H1 (cell line): ENCODE measurements around the gene MGST3. TPM values are rescaled to one million over a fixed set of nuclear protein-coding genes. Genes with fewer than 3 reads are reported as not detected.

ENCODE experiments used
- CTCF ChIA-PET: fragments of 300-600 bp; sonication (Branson Sonifier 250); formaldehyde crosslinking; loops from one replicate; lab custom pipeline; 2021; ENCODE audit not compliant: partially characterized antibody; lab: Charles Lee
- POLR2A ChIA-PET: fragments of 300-600 bp; sonication (Branson Sonifier 250); formaldehyde crosslinking; loops from one replicate; lab custom pipeline; 2021; ENCODE audit warnings: inconsistent platforms; ENCODE audit not compliant: partially characterized antibody; lab: Charles Lee
- DNase-seq, 2 experiments: peaks; one replicate each; pipeline versions ENCODE4 v3.0.0 to v3.0.0-alpha.2; 2010 to 2022; ENCODE audit warnings: low spot score in 2 of 2, low read depth in 1 of 2, mixed read lengths in 1 of 2
- FAIRE-seq: peaks from 2 replicates; lab custom pipeline; 2011; peaks lifted over from hg19 to GRCh38; lab: Jason Lieb, UNC
- H2AFZ ChIP-seq: 2 replicates; pipeline ENCODE4 v1.8.1; 2012; ENCODE audit warnings: low read length, inconsistent platforms
- H2AK5ac ChIP-seq: 2 replicates; pipeline ENCODE4 v1.6.1; 2013; ENCODE audit warnings: low read depth, low read length
- H2BK120ac ChIP-seq: replicated peaks from 2 replicates; pipeline ENCODE3; 2013; ENCODE audit warnings: low read depth, low read length, inconsistent platforms
- H2BK12ac ChIP-seq: 2 replicates; pipeline ENCODE4 v1.6.1; 2013; ENCODE audit warnings: low read depth, low read length
- H2BK15ac ChIP-seq: 2 replicates; pipeline ENCODE4 v1.6.1; 2013; ENCODE audit warnings: low read length
- H2BK20ac ChIP-seq: 2 replicates; pipeline ENCODE4 v1.6.1; 2013; ENCODE audit warnings: low read length
- H2BK5ac ChIP-seq: 2 replicates; pipeline ENCODE4 v1.6.1; 2013; ENCODE audit warnings: low read depth, low read length
- H3K14ac ChIP-seq: 2 replicates; pipeline ENCODE4 v1.6.1; 2013; ENCODE audit warnings: inconsistent platforms; ENCODE audit not compliant: insufficient read length
- H3K18ac ChIP-seq: 2 replicates; pipeline ENCODE4 v1.6.1; 2013; ENCODE audit warnings: low read length; ENCODE audit errors: extremely low read depth
- H3K23ac ChIP-seq: 2 replicates; pipeline ENCODE4 v1.6.1; 2013; ENCODE audit warnings: inconsistent platforms; ENCODE audit not compliant: insufficient read length
- H3K23me2 ChIP-seq: 2 replicates; pipeline ENCODE4 v1.6.1; 2013; ENCODE audit warnings: low read depth, low read length
- H3K27ac ChIP-seq: 2 replicates; pipeline ENCODE4 v1.6.1; 2011; ENCODE audit warnings: low read depth, low read length, inconsistent platforms
- H3K27me3 ChIP-seq, 4 experiments: replicated peaks in 1 of 4; 1 replicate in 1 of 4; 2 replicates in 3 of 4; pipeline versions ENCODE4 v1.6.1 to v1.8.1; 2011 to 2013; ENCODE audit warnings: low read length in 3 of 4, mild to moderate bottlenecking in 3 of 4, inconsistent platforms in 2 of 4, mixed read lengths in 2 of 4, moderate library complexity in 1 of 4; ENCODE audit not compliant: control insufficient read depth in 3 of 4, insufficient read depth in 3 of 4; ENCODE audit errors: extremely low read depth in 1 of 4
- H3K36me3 ChIP-seq, 4 experiments: 2 replicates each; pipeline versions ENCODE4 v1.6.1 to v1.8.1; 2011 to 2013; ENCODE audit warnings: mild to moderate bottlenecking in 4 of 4, low read length in 3 of 4, moderate library complexity in 2 of 4, control low read depth in 1 of 4, inconsistent platforms in 1 of 4; ENCODE audit not compliant: insufficient read depth in 4 of 4, control insufficient read depth in 2 of 4
- H3K4ac ChIP-seq: replicated peaks from 2 replicates; pipeline ENCODE3; 2013; ENCODE audit warnings: low read length, low read depth, mixed read lengths, inconsistent platforms; ENCODE audit not compliant: insufficient read length
- H3K4me1 ChIP-seq, 4 experiments: replicated peaks in 1 of 4; 1 replicate in 1 of 4; 2 replicates in 3 of 4; pipeline versions ENCODE4 v1.6.1 to v1.8.1; 2011 to 2013; ENCODE audit warnings: low read length in 3 of 4, inconsistent platforms in 2 of 4, mixed read lengths in 1 of 4; ENCODE audit not compliant: insufficient read depth in 4 of 4, control insufficient read depth in 3 of 4
- H3K4me2 ChIP-seq, 2 experiments: 2 replicates each; pipeline versions ENCODE4 v1.6.1 to v1.8.1; 2011 to 2013; ENCODE audit warnings: low read depth in 2 of 2, low read length in 2 of 2, control low read depth in 1 of 2, inconsistent platforms in 1 of 2, mild to moderate bottlenecking in 1 of 2; ENCODE audit not compliant: insufficient read depth in 1 of 2
- H3K4me3 ChIP-seq, 4 experiments: fragments of 200-600, 300-600 bp in 1 of 4; sonication (generic), shearing (Covaris generic), sonication (Bioruptor Twin) in 1 of 4; 2 replicates each; pipeline versions ENCODE4 v1.5.1 to v1.8.1; 2011 to 2016; ENCODE audit warnings: low read length in 4 of 4, low read depth in 3 of 4, control low read depth in 2 of 4, inconsistent platforms in 2 of 4, mild to moderate bottlenecking in 2 of 4, mixed read lengths in 1 of 4, moderate library complexity in 1 of 4; ENCODE audit not compliant: insufficient read depth in 2 of 4; ENCODE audit errors: extremely low read depth in 1 of 4
- H3K56ac ChIP-seq: replicated peaks from 2 replicates; pipeline ENCODE3; 2013; ENCODE audit warnings: low read depth, mild to moderate bottlenecking, mixed read lengths, low read length, inconsistent platforms; ENCODE audit not compliant: insufficient read length
- H3K79me1 ChIP-seq: 2 replicates; pipeline ENCODE4 v1.6.1; 2013; ENCODE audit warnings: low read depth, low read length, control low read depth
- H3K79me2 ChIP-seq, 2 experiments: 2 replicates each; pipeline versions ENCODE4 v1.6.1 to v1.8.1; 2012 to 2013; ENCODE audit warnings: low read length in 2 of 2, mild to moderate bottlenecking in 2 of 2, inconsistent platforms in 1 of 2; ENCODE audit not compliant: insufficient read depth in 2 of 2, control insufficient read depth in 1 of 2
- H3K9ac ChIP-seq, 4 experiments: replicated peaks in 1 of 4; 1 replicate in 1 of 4; 2 replicates in 3 of 4; pipeline versions ENCODE4 v1.6.1 to v1.8.1; 2011 to 2013; ENCODE audit warnings: low read depth in 3 of 4, low read length in 3 of 4, control low read depth in 2 of 4, mild to moderate bottlenecking in 2 of 4, moderate library complexity in 2 of 4, inconsistent platforms in 1 of 4; ENCODE audit errors: extremely low read depth in 1 of 4
- H3K9me3 ChIP-seq, 2 experiments: 2 replicates each; pipeline versions ENCODE4 v1.6.1 to v1.8.1; 2012 to 2013; ENCODE audit warnings: mild to moderate bottlenecking in 2 of 2, moderate library complexity in 2 of 2, control low read depth in 1 of 2, inconsistent platforms in 1 of 2, low read depth in 1 of 2, low read length in 1 of 2, mixed read lengths in 1 of 2; ENCODE audit not compliant: insufficient read depth in 2 of 2
- H4K20me1 ChIP-seq, 2 experiments: replicated peaks in 1 of 2; 2 replicates each; pipeline versions ENCODE3 to v1.8.1; 2011 to 2013; ENCODE audit warnings: inconsistent platforms in 2 of 2, low read length in 2 of 2, mild to moderate bottlenecking in 1 of 2; ENCODE audit not compliant: insufficient read depth in 2 of 2, control insufficient read depth in 1 of 2
- H4K5ac ChIP-seq: 2 replicates; pipeline ENCODE4 v1.6.1; 2013; ENCODE audit warnings: low read length, low read depth, mixed read lengths, inconsistent platforms; ENCODE audit not compliant: insufficient read length
- H4K8ac ChIP-seq: 2 replicates; pipeline ENCODE4 v1.8.0; 2013; ENCODE audit warnings: mild to moderate bottlenecking, moderate library complexity, low read length, inconsistent platforms; ENCODE audit not compliant: insufficient read depth; ENCODE audit errors: extremely low read depth
- H4K91ac ChIP-seq: replicated peaks from 2 replicates; pipeline ENCODE3; 2013; ENCODE audit warnings: low read length, mixed read lengths, inconsistent platforms; ENCODE audit not compliant: insufficient read length
- ASH2L ChIP-seq: fragments of 200-600, 300-600 bp; sonication (generic); IDR thresholded peaks from one replicate; pipeline ENCODE4 v1.7.1; 2017; ENCODE audit warnings: low read length
- EZH2 ChIP-seq: fragments of 200-600 bp; sonication (generic); IDR thresholded peaks from 2 replicates; pipeline ENCODE4 v1.7.1; 2012; ENCODE audit warnings: low read depth, mild to moderate bottlenecking, moderate library complexity, low read length, inconsistent platforms; ENCODE audit not compliant: severe bottlenecking
- GTF2F1 ChIP-seq: IDR thresholded peaks from 2 replicates; pipeline ENCODE4 v1.6.1; 2012; ENCODE audit warnings: low read depth, low read length, improper control_type of control experiment, borderline replicate concordance
- NANOG ChIP-seq: IDR thresholded peaks from 2 replicates; pipeline ENCODE4 v1.6.1; 2011; ENCODE audit warnings: low read length, low read depth, mild to moderate bottlenecking, inconsistent platforms; ENCODE audit not compliant: insufficient read depth, poor library complexity, severe bottlenecking
- NRF1 ChIP-seq: IDR thresholded peaks from 2 replicates; pipeline ENCODE4 v1.6.1; 2011; ENCODE audit warnings: mild to moderate bottlenecking, low read depth, low read length, improper control_type of control experiment
- RNF2 ChIP-seq: fragments of 200-900, 300-1000 bp; sonication (generic); IDR thresholded peaks from 2 replicates; pipeline ENCODE4 v1.7.1; 2016; ENCODE audit warnings: borderline replicate concordance, low read depth, mild to moderate bottlenecking, antibody characterized with exemption, low read length; ENCODE audit not compliant: poor library complexity, severe bottlenecking; ENCODE audit errors: missing control alignments
- SP4 ChIP-seq: IDR thresholded peaks from 2 replicates; pipeline ENCODE4 v1.6.1; 2012; ENCODE audit warnings: low read length, inconsistent platforms
- WGBS, 2 experiments: shearing (Covaris generic) in 1 of 2; methylation state at CpG; one replicate each; pipeline versions ENCODE4 v1.1.6 to v1.1.7; 2013 to 2015; ENCODE audit warnings: low lambda C conversion rate in 2 of 2, mixed read lengths in 2 of 2, inconsistent platforms in 1 of 2, low coverage in 1 of 2, missing lambda C conversion rate in 1 of 2; ENCODE audit not compliant: insufficient replicate concordance in 2 of 2, insufficient coverage in 1 of 2, insufficient read length in 1 of 2; ENCODE audit errors: extremely low coverage in 1 of 2, missing lambda C conversion rate in 1 of 2; 5-methylcytosine and 5-hydroxymethylcytosine counted together
- polyA plus RNA-seq, 7 experiments: library from polyadenylated mRNA; depleted of rRNA in 3 of 7; stranded (reverse) in 5 of 7; unstranded in 2 of 7; fragments of >200 nt in 5 of 7; fragments of 200-250 nt in 2 of 7; gene quantifications; 1 replicate in 5 of 7; 2 replicates in 1 of 7; 4 replicates in 1 of 7; pipeline versions ENCODE4 v1.2.1 to v1.2.3, GENCODE V29; 2011 to 2013; ENCODE audit warnings: missing spikeins in 2 of 7, mixed read lengths in 2 of 7
- total RNA-seq: library from RNA; stranded (reverse); fragmentation: NEBNext Ultra II Directional; extraction: Animal tissue kit (Norgen Biotek cat#: 25700); gene quantifications from 2 replicates; pipeline ENCODE4 v1.2.1, GENCODE V29; 2021
- TF ChIP-seq, protein P1 (sequence below): IDR thresholded peaks from 2 replicates; pipeline ENCODE4 v1.6.1; 2011; ENCODE audit warnings: low read depth, mild to moderate bottlenecking, low read length; ENCODE audit not compliant: insufficient read depth

MGST3 gene
- total and polyA plus RNA-seq, 2 of the 8 experiments (the other 6 are each of a cell fraction or from before 2014, with no cell fraction given), result 124 to 257 TPM

DNA sequence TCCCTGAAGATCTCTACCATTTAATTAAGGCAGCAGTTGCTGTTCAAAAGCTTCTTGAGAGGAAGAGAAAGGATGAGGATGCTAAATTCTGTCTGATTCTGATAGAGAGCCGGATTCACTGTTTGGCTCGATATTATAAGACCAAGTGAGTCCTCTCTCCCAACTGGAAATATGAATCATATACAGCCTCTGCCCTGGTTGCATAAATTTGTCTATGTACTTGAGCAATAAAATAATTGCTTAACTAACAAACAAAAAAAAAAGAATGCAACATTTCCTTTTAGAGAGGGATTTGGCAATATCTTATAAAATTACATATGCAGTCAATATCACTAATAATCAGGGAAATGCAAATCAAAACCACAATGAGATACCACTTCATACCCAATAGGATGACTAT lies 40.5 kb downstream of the MGST3 start:
- no peak overlapping the region for H2BK12ac ChIP-seq
- H2BK20ac ChIP-seq, result no peak overlapping the region
- H3K9me3 ChIP-seq, result no peaks in the 10 kb centered on the region
- H2AK5ac ChIP-seq, result no peak overlapping the region
- H2BK5ac ChIP-seq, result no peak overlapping the region
- H3K4me2 ChIP-seq, result no peak overlapping the region
- H3K23me2 ChIP-seq, result no peaks in the 10 kb centered on the region
- peaks cover 3 to 32% (median 16%) of the 10 kb centered on the region in 4 experiments; a peak in 7 of 8 replicates for H3K36me3 ChIP-seq
- no peak overlapping the region for H3K14ac ChIP-seq
- H3K4ac ChIP-seq, result no peak overlapping the region
- no peak overlapping the region for H4K5ac ChIP-seq
- H3K18ac ChIP-seq, result no peak overlapping the region
- TF ChIP-seq ASH2L, result no peak
- TF ChIP-seq GTF2F1, result no peak
- TF ChIP-seq NANOG, result no peak
- TF ChIP-seq, protein P1, sequence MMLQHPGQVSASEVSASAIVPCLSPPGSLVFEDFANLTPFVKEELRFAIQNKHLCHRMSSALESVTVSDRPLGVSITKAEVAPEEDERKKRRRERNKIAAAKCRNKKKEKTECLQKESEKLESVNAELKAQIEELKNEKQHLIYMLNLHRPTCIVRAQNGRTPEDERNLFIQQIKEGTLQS, result no peak
- no peak for TF ChIP-seq EZH2
- no peak for TF ChIP-seq NRF1
- no peak for TF ChIP-seq RNF2
- TF ChIP-seq SP4, result no peak
- FAIRE-seq (no peak), DNase-seq (no peak)
- H3K56ac ChIP-seq, result no peak overlapping the region
- no peak overlapping the region for H4K8ac ChIP-seq
- no peak overlapping the region for H2BK15ac ChIP-seq
- CTCF ChIA-PET, result no interaction called here
- no peak overlapping the region for H3K27ac ChIP-seq
- no peak overlapping the region for H2AFZ ChIP-seq
- no peak overlapping the region for H2BK120ac ChIP-seq
- H3K9ac ChIP-seq, result no peak overlapping the region
- H3K27me3 ChIP-seq, result no peaks in the 10 kb centered on the region
- H3K4me1 ChIP-seq, result no peaks in the 10 kb centered on the region
- 89% methylated on average over 2 of the region's 2 CpGs; no CpG with 5 or more reads in 1 of the 2 experiments for WGBS, 2 experiments
- POLR2A ChIA-PET, result no interaction called here
- H3K79me2 ChIP-seq, result no peaks in the 10 kb centered on the region
- no peak overlapping the region for H3K4me3 ChIP-seq
- H3K23ac ChIP-seq, result no peak overlapping the region
- H4K20me1 ChIP-seq, result peaks cover 0 to 2% of the 10 kb centered on the region in 2 experiments
- no peak overlapping the region for H4K91ac ChIP-seq
- H3K79me1 ChIP-seq, result no peaks in the 10 kb centered on the region
